Measurements from ENCODE around the gene PAX6.

Gene PAX6

GRCh38 chr11:31821766-31822165, 10.6 kb upstream of the PAX6 start:
- Histone ChIP-seq H3K9ac (ENCODE audit: insufficient read length, low read depth) (no peak overlapping the region), H3K4me1 (ENCODE audit: insufficient read depth, insufficient read length) (peaks cover 14% of the 10 kb centered on the region), H3K36me3 (ENCODE audit: insufficient read depth, insufficient read length, low read length) (no peaks in the 10 kb centered on the region), H3K4me3 (ENCODE audit: insufficient read length, low read depth) (no peak overlapping the region), H3K27me3 (ENCODE audit: insufficient read depth, insufficient read length) (peaks cover 100% of the 10 kb centered on the region), H3K9me3 (ENCODE audit: insufficient read depth, low read length) (no peaks in the 10 kb centered on the region)
- no peak for DNase-seq (ENCODE audit: low read depth, low spot score)
- TF ChIP-seq SUZ12 (IDR thresholded peaks at IDR 0.05; ENCODE audit: extremely low read depth, insufficient read depth, insufficient read length) (peak; percentile 14), YY1 (IDR thresholded peaks at IDR 0.05; ENCODE audit: insufficient read depth, insufficient read length) (no peak), ZNF274 (IDR thresholded peaks at IDR 0.05; ENCODE audit: low read depth, low read length) (no peak)

- peaks cover 100% of the 10 kb centered on the region for H3K27me3 ChIP-seq (ENCODE audit: insufficient read depth, insufficient read length)
- DNase-seq (ENCODE audit: low read depth, low spot score), result no peak
- no peak overlapping the region for H3K4me3 ChIP-seq (ENCODE audit: insufficient read length, low read depth)
Measured at GRCh38 chr11:31821235-31821764, 10.2 kb upstream of the PAX6 start.

GRCh38 chr11:31820438-31820818, 9.3 kb upstream of the PAX6 start:
- DNase-seq (ENCODE audit: low read depth, low spot score), result no peak
- Histone ChIP-seq H3K9ac (ENCODE audit: insufficient read length, low read depth) (peak overlapping the region; percentile 10), H3K4me1 (ENCODE audit: insufficient read depth, insufficient read length) (peaks cover 14% of the 10 kb centered on the region), H3K27me3 (ENCODE audit: insufficient read depth, insufficient read length) (peaks cover 100% of the 10 kb centered on the region), H3K36me3 (ENCODE audit: insufficient read depth, insufficient read length, low read length) (no peaks in the 10 kb centered on the region), H3K9me3 (ENCODE audit: insufficient read depth, low read length) (no peaks in the 10 kb centered on the region), H3K4me3 (ENCODE audit: insufficient read length, low read depth) (peak overlapping the region; percentile 11)
- TF ChIP-seq YY1 (IDR thresholded peaks at IDR 0.05; ENCODE audit: insufficient read depth, insufficient read length) (no peak), SUZ12 (IDR thresholded peaks at IDR 0.05; ENCODE audit: extremely low read depth, insufficient read depth, insufficient read length) (peak; percentile 36)

More at GRCh38 chr11:31821235-31821764, 10.2 kb upstream of the PAX6 start:
- H3K36me3 ChIP-seq (ENCODE audit: insufficient read depth, insufficient read length, low read length), result no peaks in the 10 kb centered on the region
- H3K9me3 ChIP-seq (ENCODE audit: insufficient read depth, low read length), result no peaks in the 10 kb centered on the region
- TF ChIP-seq YY1 (IDR thresholded peaks at IDR 0.05; ENCODE audit: insufficient read depth, insufficient read length) (no peak), SUZ12 (IDR thresholded peaks at IDR 0.05; ENCODE audit: extremely low read depth, insufficient read depth, insufficient read length) (no peak)
- H3K9ac ChIP-seq (ENCODE audit: insufficient read length, low read depth), result no peak overlapping the region
- H3K4me1 ChIP-seq (ENCODE audit: insufficient read depth, insufficient read length), result peaks cover 14% of the 10 kb centered on the region

GRCh38 chr11:31819621-31820437, 8.7 kb upstream of the PAX6 start:
- peaks cover 100% of the 10 kb centered on the region for H3K27me3 ChIP-seq (ENCODE audit: insufficient read depth, insufficient read length)
- peaks cover 11% of the 10 kb centered on the region for H3K4me1 ChIP-seq (ENCODE audit: insufficient read depth, insufficient read length)
- peak overlapping the region; percentile 11 for H3K4me3 ChIP-seq (ENCODE audit: insufficient read length, low read depth)

DNA sequence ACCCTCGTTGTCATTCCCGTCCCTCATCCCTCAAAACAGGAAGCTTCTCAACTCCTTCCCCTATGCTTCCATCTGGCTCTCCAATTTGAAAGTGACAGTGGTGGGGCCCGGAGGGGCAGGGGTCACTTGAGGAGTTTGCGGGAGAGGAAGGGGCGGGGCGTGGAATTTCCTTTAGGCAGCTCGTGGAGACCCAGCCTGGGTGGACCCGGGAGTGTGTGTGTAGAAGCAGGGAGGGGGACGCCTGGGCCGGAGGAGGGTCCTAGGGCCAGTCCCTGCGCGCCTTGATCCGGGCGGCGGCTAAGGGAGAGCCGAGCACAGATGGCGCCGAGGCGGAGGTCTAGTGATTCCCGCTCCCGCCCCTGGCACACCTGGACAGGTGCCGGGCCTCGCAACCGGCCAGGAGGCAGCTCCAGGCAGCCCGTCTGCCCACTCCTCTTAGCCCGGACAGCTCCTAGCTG, 7.8 kb upstream of the PAX6 start:
- Histone ChIP-seq H3K36me3 (ENCODE audit: insufficient read depth, insufficient read length, low read length) (no peaks in the 10 kb centered on the region), H3K4me1 (ENCODE audit: insufficient read depth, insufficient read length) (peaks cover 14% of the 10 kb centered on the region), H3K9ac (ENCODE audit: insufficient read length, low read depth) (no peak overlapping the region), H3K9me3 (ENCODE audit: insufficient read depth, low read length) (no peaks in the 10 kb centered on the region), H3K4me3 (ENCODE audit: insufficient read length, low read depth) (no peak overlapping the region), H3K27me3 (ENCODE audit: insufficient read depth, insufficient read length) (peaks cover 100% of the 10 kb centered on the region)
- no peak for DNase-seq (ENCODE audit: low read depth, low spot score)
- TF ChIP-seq SUZ12 (IDR thresholded peaks at IDR 0.05; ENCODE audit: extremely low read depth, insufficient read depth, insufficient read length), result no peak
- no peak for TF ChIP-seq YY1 (IDR thresholded peaks at IDR 0.05; ENCODE audit: insufficient read depth, insufficient read length)
- TF ChIP-seq ZNF274 (IDR thresholded peaks at IDR 0.05; ENCODE audit: low read depth, low read length), result no peak

More at GRCh38 chr11:31819621-31820437, 8.7 kb upstream of the PAX6 start:
- no peaks in the 10 kb centered on the region for H3K9me3 ChIP-seq (ENCODE audit: insufficient read depth, low read length)
- H3K36me3 ChIP-seq (ENCODE audit: insufficient read depth, insufficient read length, low read length), result no peaks in the 10 kb centered on the region
- no peak for DNase-seq (ENCODE audit: low read depth, low spot score)
- TF ChIP-seq SUZ12 (IDR thresholded peaks at IDR 0.05; ENCODE audit: extremely low read depth, insufficient read depth, insufficient read length), result peak; percentile 28
- TF ChIP-seq YY1 (IDR thresholded peaks at IDR 0.05; ENCODE audit: insufficient read depth, insufficient read length), result no peak
- no peak overlapping the region for H3K9ac ChIP-seq (ENCODE audit: insufficient read length, low read depth)

DNA sequence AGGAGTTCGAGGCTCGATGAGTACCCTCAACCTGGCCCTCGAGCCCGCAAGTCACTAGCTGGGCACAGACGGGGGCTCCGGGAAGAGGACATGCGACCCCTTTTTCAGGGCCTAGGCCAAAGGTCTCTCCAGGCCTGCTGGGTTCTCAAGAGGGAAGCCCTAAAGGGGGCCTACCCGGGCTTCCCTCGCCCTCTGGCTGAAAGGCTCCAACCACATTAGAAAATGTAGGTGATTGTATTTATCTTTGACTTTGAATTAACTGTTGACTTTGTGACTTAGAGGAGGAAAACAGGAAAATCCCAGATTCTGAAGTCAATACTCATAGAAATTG, 7.3 kb upstream of the PAX6 start:
- DNase-seq (ENCODE audit: low read depth, low spot score), result no peak
- peak overlapping the region; percentile 12 for H3K4me3 ChIP-seq (ENCODE audit: insufficient read length, low read depth)
- H3K9me3 ChIP-seq (ENCODE audit: insufficient read depth, low read length), result no peaks in the 10 kb centered on the region
- no peaks in the 10 kb centered on the region for H3K36me3 ChIP-seq (ENCODE audit: insufficient read depth, insufficient read length, low read length)
- H3K9ac ChIP-seq (ENCODE audit: insufficient read length, low read depth), result no peak overlapping the region
- TF ChIP-seq YY1 (IDR thresholded peaks at IDR 0.05; ENCODE audit: insufficient read depth, insufficient read length) (no peak), ZNF274 (IDR thresholded peaks at IDR 0.05; ENCODE audit: low read depth, low read length) (no peak), SUZ12 (IDR thresholded peaks at IDR 0.05; ENCODE audit: extremely low read depth, insufficient read depth, insufficient read length) (no peak)
- H3K4me1 ChIP-seq (ENCODE audit: insufficient read depth, insufficient read length), result peaks cover 10% of the 10 kb centered on the region
- peaks cover 100% of the 10 kb centered on the region for H3K27me3 ChIP-seq (ENCODE audit: insufficient read depth, insufficient read length)

DNA sequence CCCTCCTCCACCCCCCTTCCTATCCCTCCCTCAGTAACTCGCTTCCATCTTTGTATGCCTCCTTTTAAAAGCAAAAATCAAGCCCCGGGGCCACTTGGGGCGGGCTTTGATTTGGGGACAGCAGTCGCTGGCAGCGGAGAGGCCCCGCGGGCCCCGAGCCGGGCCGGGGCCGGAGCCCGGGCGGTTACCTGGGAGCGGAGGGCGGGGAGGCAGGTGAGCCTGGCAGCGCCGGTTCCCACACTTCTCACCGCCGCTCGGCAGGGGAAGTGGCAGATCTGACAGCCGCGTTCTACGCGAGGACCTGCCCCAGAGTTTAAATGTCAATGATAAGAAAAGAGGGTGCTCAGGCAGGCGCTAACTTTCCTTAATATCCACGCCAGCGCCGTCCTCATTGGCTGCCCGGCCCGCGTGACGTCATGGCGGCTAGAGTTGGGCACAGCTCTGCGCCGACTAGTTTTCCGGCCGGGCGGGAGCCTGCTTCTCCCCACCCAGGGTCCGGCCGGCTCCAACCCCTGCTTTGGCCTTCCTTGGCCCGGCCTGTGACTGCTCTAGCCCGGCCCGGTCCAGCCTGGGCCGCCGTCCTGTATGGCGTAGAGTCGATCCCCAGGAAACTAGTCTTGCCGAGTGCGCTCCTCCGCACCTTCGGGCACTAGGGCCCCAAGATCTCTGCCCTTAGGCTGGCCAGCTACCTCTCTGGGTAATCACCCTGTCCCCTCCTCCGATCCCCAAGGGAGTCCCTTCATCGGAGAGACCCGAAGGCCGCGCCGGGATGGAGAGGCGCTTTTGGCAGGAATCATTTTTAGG, 6.7 kb upstream of the PAX6 start:
- TF ChIP-seq SUZ12 (IDR thresholded peaks at IDR 0.05; ENCODE audit: extremely low read depth, insufficient read depth, insufficient read length), result peak; percentile 78
- TF ChIP-seq YY1 (IDR thresholded peaks at IDR 0.05; ENCODE audit: insufficient read depth, insufficient read length), result no peak
- no peaks in the 10 kb centered on the region for H3K9me3 ChIP-seq (ENCODE audit: insufficient read depth, low read length)
- no peaks in the 10 kb centered on the region for H3K36me3 ChIP-seq (ENCODE audit: insufficient read depth, insufficient read length, low read length)
- DNase-seq (ENCODE audit: low read depth, low spot score), result no peak
- H3K4me3 ChIP-seq (ENCODE audit: insufficient read length, low read depth), result peak overlapping the region; percentile 18
- peaks cover 100% of the 10 kb centered on the region for H3K27me3 ChIP-seq (ENCODE audit: insufficient read depth, insufficient read length)
- no peak overlapping the region for H3K9ac ChIP-seq (ENCODE audit: insufficient read length, low read depth)
- peaks cover 9% of the 10 kb centered on the region for H3K4me1 ChIP-seq (ENCODE audit: insufficient read depth, insufficient read length)
